GM21381 (cell line): ENCODE measurements around the gene ANO10.

Source experiments
- ATAC-seq: cut with Tn5 transposase; IDR thresholded peaks from one replicate; pipeline ENCODE4 v1.9.1; 2021; ENCODE audit warnings: mild to moderate bottlenecking, moderate library complexity; ENCODE audit not compliant: unreplicated experiment

Gene ANO10

DNA sequence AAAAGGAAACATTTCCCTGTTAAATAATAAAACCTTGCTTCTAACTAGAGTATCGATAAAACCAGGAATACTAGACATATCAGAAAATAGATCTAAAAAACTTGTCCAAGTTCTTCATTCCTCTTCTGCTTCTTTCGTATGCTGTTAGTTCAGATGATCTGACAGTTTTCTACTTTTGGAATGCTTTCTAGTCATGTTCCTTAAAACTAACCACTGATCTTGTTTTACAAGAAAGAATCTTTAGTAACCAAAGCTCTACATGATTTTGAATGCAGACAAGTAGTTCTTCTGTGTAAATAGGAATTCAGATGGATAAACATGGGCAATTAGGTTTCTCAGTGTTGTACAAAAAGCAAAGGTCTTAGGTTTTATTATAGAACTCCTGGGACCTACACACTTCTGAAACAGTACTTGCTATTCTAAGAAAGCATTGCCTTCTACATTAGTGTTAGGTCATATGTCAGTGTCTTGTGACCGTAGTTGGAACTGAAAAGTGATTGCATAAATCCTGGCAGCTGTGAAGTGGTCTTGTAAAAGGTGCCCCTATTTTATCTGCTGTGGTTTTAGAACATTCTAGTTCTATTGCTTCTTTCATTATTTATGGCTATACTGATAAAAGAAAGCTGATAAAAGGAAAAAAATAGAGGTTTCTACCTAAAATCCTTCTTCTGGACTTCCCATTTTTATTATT, 294.8 kb downstream of the ANO10 start:
- no peak for ATAC-seq

DNA sequence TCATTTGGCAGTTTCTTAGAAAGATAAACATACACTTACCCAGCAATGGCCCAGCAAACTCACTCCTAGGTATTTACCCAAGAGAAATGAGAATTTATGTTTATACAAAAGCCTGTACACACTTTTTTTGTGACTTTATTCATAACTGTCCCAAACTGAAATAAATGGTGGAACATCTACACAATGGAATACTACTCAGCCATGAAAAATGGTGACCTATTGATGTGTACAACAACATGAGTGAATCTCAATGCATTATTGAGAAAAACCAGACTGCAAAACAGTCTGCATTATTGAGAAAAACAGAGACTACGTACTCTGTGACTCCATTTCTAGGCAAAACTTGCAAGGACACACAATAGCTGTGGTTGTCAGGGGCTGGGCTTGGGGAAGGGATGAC, 298.3 kb downstream of the ANO10 start:
- no peak for ATAC-seq

DNA sequence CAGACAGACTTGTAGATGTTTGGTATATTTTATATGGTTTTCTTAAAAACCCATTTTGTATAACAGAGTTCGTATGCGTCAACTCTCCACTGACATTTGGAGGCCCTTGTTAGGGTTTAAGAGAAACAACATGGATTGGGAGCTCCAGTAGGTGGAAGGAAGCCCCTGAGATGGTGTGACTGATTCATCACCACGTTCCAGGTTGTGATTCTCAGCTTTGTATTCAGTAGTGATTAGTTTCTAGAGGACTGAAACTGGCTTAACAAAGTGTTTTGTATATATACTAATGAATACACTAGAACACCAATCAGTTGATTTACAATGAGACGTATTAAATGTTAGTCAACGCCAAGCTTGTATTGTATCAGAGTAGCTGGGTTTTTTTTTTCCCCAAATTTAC, 301.5 kb downstream of the ANO10 start:
- ATAC-seq = no peak

DNA sequence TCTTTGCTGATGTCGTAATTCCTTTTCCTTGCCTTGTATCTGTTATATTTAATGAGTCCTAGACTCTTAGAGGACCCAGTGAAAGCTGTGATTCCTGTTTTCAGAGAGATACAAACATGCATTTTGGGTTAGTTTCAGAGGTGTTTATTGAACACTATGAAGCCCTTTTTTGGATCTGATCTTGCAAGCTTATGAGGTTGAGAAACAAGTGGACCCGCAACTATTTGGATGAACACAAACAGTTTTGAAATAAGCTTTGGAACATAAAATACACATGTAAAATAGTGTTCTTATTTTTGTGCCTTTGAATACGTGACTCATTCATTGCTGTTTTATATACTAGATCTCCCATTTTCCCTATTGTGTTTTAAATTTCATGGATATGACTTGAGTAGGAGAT, 302.0 kb downstream of the ANO10 start:
- no peak for ATAC-seq

DNA sequence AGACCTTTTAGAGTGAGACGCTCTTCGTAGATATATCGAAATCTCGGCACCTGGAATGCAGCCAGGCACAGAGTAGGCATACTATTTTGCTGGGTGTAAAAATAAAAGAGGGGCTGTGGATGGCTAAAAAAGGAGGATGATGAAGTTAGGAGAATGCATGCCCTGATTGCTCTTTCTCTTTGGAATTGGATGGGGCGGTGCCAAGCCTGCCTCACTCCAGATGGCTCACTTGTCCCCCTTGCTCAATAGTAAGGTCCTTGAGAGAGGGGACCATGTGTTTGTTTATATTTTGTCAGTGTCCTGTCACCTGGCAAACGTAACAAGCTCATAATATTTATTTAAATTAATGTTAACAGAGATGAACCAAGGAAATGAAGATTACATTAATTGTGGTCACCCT, 302.4 kb downstream of the ANO10 start:
- ATAC-seq = no peak

DNA sequence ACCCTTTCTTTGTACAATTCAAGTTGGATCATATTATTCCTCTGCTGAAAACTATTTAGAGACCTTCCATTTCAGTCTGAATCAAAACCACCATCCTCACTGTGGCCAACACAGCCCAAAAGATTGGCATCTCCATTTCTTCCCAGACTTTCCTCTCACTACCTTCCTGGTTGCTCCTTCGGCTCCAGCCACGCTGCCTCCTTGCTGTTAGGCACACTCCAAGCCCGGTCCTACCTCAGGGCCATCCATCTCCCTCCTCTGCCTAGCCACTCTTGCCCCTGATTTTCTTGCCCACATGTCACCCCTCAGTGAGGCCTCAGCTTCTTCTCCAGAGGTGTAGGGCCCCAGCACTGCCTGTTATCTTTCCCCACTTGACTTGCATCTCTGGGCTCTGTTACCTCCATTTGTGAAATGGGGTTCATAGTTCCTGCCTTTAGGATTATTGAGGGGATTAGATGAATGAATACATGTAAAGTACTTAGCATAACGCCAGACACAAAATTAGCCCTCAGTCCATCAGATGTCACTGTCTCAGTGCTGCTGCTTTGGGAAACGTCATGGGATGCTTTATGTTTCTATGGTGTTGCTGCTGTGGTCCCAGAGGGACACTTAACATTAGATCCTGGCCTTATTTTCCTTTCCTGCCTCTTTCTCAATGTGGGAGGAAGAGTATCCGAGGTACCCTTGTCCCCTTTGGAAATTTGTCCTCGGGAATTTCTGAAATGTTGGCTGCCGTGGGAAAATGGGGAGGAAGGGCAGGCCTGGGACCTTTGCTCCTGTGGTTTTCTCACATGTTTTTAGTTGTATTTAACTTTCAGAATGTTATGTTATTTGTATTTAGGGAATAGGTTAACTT, 304.1 kb downstream of the ANO10 start:
- no peak for ATAC-seq

DNA sequence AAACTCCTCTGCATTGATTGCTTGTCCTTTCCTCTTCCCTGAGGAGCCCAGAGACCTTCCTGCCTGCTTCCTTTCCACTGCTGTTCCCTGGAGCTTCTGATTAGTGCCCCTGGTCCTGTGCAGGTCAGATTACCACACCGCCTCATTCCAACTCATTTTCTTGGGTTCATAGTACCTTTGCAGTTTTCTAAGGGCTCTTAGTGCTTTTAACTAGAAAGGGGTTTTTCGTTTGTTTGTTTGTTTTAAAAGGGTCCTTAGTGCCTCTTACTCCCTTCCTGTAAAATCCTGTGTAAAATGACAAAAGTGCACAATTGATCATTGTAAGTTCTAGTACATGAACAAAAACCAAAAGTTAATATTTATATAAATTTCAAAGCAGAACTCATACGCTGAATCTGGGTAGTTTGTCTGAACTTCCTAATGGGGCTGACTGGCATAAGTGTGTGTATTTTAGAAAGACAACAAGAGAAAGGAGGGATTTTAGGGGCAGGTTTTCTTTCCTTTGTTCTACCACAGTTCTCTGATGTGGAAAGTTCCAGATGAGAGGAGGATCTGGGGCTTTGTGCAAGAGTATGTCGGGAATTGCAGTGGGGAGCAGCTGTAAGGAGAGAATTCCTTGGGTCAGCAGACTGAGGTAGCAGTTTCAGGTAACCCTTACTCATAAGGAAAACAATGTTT, 304.9 kb downstream of the ANO10 start:
- ATAC-seq = no peak
